Naive thymus-derived CD4-positive, alpha-beta T cell (primary cell): ENCODE data around the gene CES4A. TPM values are rescaled to one million over a fixed set of nuclear protein-coding genes. Genes with fewer than 3 reads are reported as not detected.

Experiments used
- ATAC-seq: fragments of 150-1000 bp; cut with Tn5 transposase; 2 replicates; pipeline ENCODE4 v1.10.0; 2021; ENCODE audit warnings: mild to moderate bottlenecking, moderate library complexity
- CTCF ChIA-PET: fragments of 350-600 bp; sonication (Branson Sonifier 250); formaldehyde crosslinking; loops from one replicate; lab custom pipeline; 2021; ENCODE audit warnings: antibody characterized with exemption; lab: Charles Lee
- POLR2A ChIA-PET: fragments of 350-600 bp; sonication (Branson Sonifier 250); formaldehyde crosslinking; loops from one replicate; lab custom pipeline; 2021; ENCODE audit warnings: antibody characterized with exemption, inconsistent platforms; lab: Charles Lee
- DNase-seq, 9 donors: peaks; one replicate each; pipeline versions ENCODE4 v3.0.0 to v3.0.0-alpha.2; 2020 to 2022; ENCODE audit warnings: mixed read lengths in 1 of 9
- H3K27ac ChIP-seq: one replicate; pipeline ENCODE4 v1.7.0; 2013; ENCODE audit warnings: mild to moderate bottlenecking, low read depth, low read length, moderate library complexity
- H3K27me3 ChIP-seq, 2 donors: one replicate each; pipeline ENCODE4 v1.7.0; 2013; ENCODE audit warnings: low read length in 2 of 2, mild to moderate bottlenecking in 2 of 2, moderate library complexity in 2 of 2; ENCODE audit not compliant: control insufficient read depth in 2 of 2, insufficient read depth in 2 of 2
- H3K36me3 ChIP-seq, 3 experiments: 1 replicate in 2 of 3; 2 replicates in 1 of 3; pipeline ENCODE4 v1.7.0; 2013; ENCODE audit warnings: low read length in 3 of 3, mild to moderate bottlenecking in 3 of 3, moderate library complexity in 1 of 3; ENCODE audit not compliant: insufficient read depth in 3 of 3, control insufficient read depth in 2 of 3
- H3K4me1 ChIP-seq, 2 donors: one replicate each; pipeline ENCODE4 v1.7.0; 2013; ENCODE audit warnings: low read length in 2 of 2, mild to moderate bottlenecking in 2 of 2, moderate library complexity in 1 of 2; ENCODE audit not compliant: control insufficient read depth in 2 of 2, insufficient read depth in 2 of 2
- H3K4me3 ChIP-seq: 2 replicates; pipeline ENCODE4 v1.7.0; 2013; ENCODE audit warnings: mild to moderate bottlenecking, low read length
- H3K9me3 ChIP-seq, 3 experiments: 1 replicate in 2 of 3; 2 replicates in 1 of 3; pipeline ENCODE4 v1.7.0; 2013; ENCODE audit warnings: low read length in 3 of 3; ENCODE audit not compliant: control insufficient read depth in 2 of 3
- H3K27ac Mint-ChIP-seq, 9 donors: one replicate each; pipeline ENCODE4 v1.8.0; 2020 to 2022; ENCODE audit warnings: mixed read lengths in 9 of 9, mild to moderate bottlenecking in 8 of 9, moderate library complexity in 5 of 9, inconsistent platforms in 2 of 9
- H3K27me3 Mint-ChIP-seq, 5 donors: one replicate each; pipeline ENCODE4 v1.8.0; 2021 to 2022; ENCODE audit warnings: mixed read lengths in 5 of 5, mild to moderate bottlenecking in 1 of 5
- H3K36me3 Mint-ChIP-seq, 5 donors: one replicate each; pipeline ENCODE4 v1.8.0; 2020 to 2022; ENCODE audit warnings: mixed read lengths in 5 of 5, mild to moderate bottlenecking in 3 of 5, inconsistent platforms in 1 of 5
- H3K4me1 Mint-ChIP-seq, 7 donors: one replicate each; pipeline ENCODE4 v1.8.0; 2020 to 2022; ENCODE audit warnings: mixed read lengths in 7 of 7, mild to moderate bottlenecking in 3 of 7, inconsistent platforms in 1 of 7
- H3K4me3 Mint-ChIP-seq, 10 donors: one replicate each; pipeline ENCODE4 v1.8.0; 2020 to 2022; ENCODE audit warnings: mild to moderate bottlenecking in 10 of 10, mixed read lengths in 10 of 10, moderate library complexity in 6 of 10, inconsistent platforms in 2 of 10
- H3K9me3 Mint-ChIP-seq, 11 donors: one replicate each; pipeline ENCODE4 v1.8.0; 2020 to 2022; ENCODE audit warnings: mixed read lengths in 11 of 11, mild to moderate bottlenecking in 4 of 11, inconsistent platforms in 1 of 11, moderate library complexity in 1 of 11
- intact Hi-C, 2 donors: fragments of 100-400 bp; cut with micrococcal nuclease; formaldehyde crosslinking; loops; one replicate each; pipeline ENCODE4 v1.15.1; 2023
- polyA plus RNA-seq, 2 donors: library from polyadenylated mRNA; unstranded; fragments of 300-500 nt; fragmentation: Illumina TruSeq; gene quantifications; one replicate each; pipeline ENCODE4 v1.2.3, GENCODE V29; 2021
- total RNA-seq, 6 experiments: library from RNA in 5 of 6; stranded (reverse) in 5 of 6; gene quantifications; 1 replicate in 5 of 6; 2 replicates in 1 of 6; pipeline ENCODE4 v1.2.3 and lab custom pipeline; 2021 to 2026

Gene CES4A
- total and polyA plus RNA-seq, 7 experiments from 2014 or later: 5.1 to 53.8 (median 20.5) TPM

DNA sequence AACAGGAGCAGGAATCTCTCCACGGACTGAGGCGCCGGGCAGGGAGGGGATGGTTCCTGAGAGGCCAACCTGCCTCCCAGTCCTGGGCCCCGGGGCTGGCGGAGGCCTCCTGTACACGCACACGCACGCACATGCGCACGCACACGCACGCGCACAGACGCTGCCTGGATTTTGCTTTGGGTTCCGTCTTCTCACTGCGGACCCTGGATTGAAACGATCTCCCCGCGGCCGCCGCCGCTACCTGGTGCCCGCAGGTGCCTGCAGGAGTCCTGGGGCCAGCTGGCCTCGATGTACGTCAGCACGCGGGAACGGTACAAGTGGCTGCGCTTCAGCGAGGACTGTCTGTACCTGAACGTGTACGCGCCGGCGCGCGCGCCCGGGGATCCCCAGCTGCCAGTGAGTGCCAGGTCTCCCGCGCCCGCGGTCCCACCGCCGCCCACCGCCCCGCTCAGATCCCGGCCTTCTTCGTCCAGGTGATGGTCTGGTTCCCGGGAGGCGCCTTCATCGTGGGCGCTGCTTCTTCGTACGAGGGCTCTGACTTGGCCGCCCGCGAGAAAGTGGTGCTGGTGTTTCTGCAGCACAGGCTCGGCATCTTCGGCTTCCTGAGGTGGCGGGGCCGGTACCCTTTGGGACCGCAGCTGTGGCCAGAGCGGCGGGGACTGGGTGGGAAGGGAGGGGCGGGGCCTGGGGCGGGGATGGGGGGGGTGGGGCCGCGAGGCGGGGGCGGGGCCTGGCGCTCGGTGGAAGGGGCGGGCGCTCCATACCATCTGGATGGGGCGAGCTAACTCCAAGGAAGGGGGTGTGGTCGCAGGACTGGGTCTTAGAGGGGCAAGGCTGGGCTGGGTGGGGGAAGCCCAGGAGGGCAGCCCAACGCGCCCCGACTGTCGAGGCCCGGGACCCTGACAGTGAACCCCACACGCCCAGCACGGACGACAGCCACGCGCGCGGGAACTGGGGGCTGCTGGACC, 12.3 kb downstream of the CES4A start:
- Histone ChIP-seq H3K27ac (peak overlapping the region; percentile 72), H3K4me3 (peak overlapping the region; percentile 75), H3K36me3 (peaks cover 0 to 7% (median 0%) of the 10 kb centered on the region in 3 experiments), H3K27me3 (no peaks in the 10 kb centered on the region), H3K9me3 (no peaks in the 10 kb centered on the region), H3K4me1 (peaks cover 4 to 9% of the 10 kb centered on the region in 2 donors)
- ATAC-seq: peak; percentile 81
- Mint-ChIP-seq H3K36me3 (peaks cover 0 to 32% (median 4%) of the 10 kb centered on the region in 5 donors), H3K27ac (peak overlapping the region; percentile 68 to 89 (median 80)), H3K4me1 (peaks cover 6 to 42% (median 14%) of the 10 kb centered on the region in 7 donors), H3K27me3 (no peaks in the 10 kb centered on the region), H3K4me3 (peak overlapping the region; percentile 65 to 88 (median 84)), H3K9me3 (peaks cover 0 to 2% (median 0%) of the 10 kb centered on the region in 11 donors)
- ChIA-PET POLR2A (interaction anchor here (0.5 to 1.5 kb wide), 4 partner anchors 9 to 154 kb away, joined by 3 to 5 read pairs (median 3); no protein-coding TSS in a partner anchor), CTCF (no interaction called here)
- DNase-seq: peak; percentile 39 to 73 (median 61)
- intact Hi-C loops: loop anchor here (1.0 to 2.0 kb wide), 7 partner anchors 14 to 248 kb away; partner anchors contain the start of genes CBFB (in 1 of the 2), MATCAP1 (in 1 of the 2), PHAF1 (in 1 of the 2) and SLC9A5 (in 1 of the 2)

DNA sequence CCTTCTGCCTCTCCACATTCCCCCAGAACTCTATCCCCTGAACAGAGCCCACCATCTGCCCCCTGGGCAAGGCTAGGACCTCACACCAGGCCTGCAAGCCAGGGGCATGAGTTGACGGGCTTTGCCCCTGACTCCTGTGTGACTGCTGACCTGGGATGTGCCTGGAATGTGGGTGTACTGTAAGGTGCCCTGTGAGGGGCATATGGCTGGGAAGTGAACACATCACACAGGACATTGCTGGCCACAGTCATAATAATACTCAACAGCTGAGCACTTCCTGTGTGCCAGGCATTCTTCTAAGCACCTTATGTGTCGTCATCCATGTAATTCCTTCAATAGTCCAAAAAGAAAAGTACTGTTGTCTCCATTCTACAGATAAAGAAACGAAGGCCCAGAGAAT, 13.3 kb downstream of the CES4A start:
- peaks cover 0 to 33% (median 5%) of the 10 kb centered on the region in 5 donors for H3K36me3 Mint-ChIP-seq
- Histone ChIP-seq H3K36me3 (peaks cover 0 to 7% (median 0%) of the 10 kb centered on the region in 3 experiments), H3K27me3 (no peaks in the 10 kb centered on the region), H3K9me3 (no peaks in the 10 kb centered on the region), H3K4me3 (no peak overlapping the region), H3K4me1 (peaks cover 4 to 9% of the 10 kb centered on the region in 2 donors), H3K27ac (no peak overlapping the region)
- DNase-seq (no peak), ATAC-seq (no peak)
- peaks cover 6 to 44% (median 14%) of the 10 kb centered on the region in 7 donors for H3K4me1 Mint-ChIP-seq
- H3K27me3 Mint-ChIP-seq: no peaks in the 10 kb centered on the region
- H3K4me3 Mint-ChIP-seq: peak overlapping the region; percentile 25 to 88 (median 71)
- intact Hi-C loops: loop anchor here (2.0 kb wide), 2 partner anchors 17 to 247 kb away; partner anchors contain the start of gene SLC9A5 (in 1 of the 2)
- POLR2A ChIA-PET: no interaction called here
- H3K9me3 Mint-ChIP-seq: peaks cover 0 to 2% (median 0%) of the 10 kb centered on the region in 11 donors
- H3K27ac Mint-ChIP-seq: peak overlapping the region in 3 of 9 donors; percentile 31 to 58 (median 40)
- CTCF ChIA-PET: no interaction called here

DNA sequence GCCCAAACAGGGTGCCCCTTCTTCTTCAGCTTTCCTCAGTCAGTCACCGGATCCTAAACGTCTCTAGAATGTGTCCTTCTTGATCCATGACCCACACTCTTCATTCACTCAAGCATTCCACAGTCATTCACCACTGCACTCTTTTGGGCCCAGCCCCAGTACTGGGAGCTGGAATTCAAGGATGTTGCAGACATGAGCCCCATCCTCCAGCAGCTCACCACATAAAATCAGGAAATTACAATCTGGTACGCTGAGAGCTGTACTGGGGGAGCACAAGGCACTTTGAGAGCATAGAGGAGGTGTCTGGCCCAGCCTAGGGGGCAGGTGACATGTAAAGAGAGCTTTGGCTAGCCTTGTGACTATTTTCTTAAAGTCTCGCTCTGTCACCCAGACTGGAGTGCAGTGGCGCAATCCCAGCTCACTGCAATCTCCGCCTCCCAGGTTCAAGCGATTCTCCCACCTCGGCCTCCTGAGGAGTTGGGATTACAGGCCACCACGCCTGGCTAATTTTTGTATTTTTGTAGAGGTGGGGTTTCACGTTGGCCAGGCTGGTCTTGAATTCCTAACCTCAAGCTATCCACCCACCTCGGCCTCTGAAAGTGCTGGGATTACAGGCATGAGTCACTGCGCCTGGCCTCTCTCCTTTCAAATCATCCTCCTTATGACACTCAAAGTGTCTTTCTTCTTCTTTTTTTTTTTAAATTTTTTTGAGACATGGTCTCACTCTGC, 18.7 kb downstream of the CES4A start:
- Histone ChIP-seq H3K36me3 (peaks cover 0 to 7% (median 0%) of the 10 kb centered on the region in 3 experiments), H3K27me3 (no peaks in the 10 kb centered on the region), H3K9me3 (no peaks in the 10 kb centered on the region), H3K4me1 (no peaks in the 10 kb centered on the region), H3K27ac (no peak overlapping the region), H3K4me3 (no peak overlapping the region)
- ChIA-PET POLR2A (interaction anchor here (0.6 kb wide), 1 partner anchor 11 kb away, joined by 3 read pairs; no protein-coding TSS in a partner anchor), CTCF (interaction anchor here (0.6 kb wide), 2 partner anchors 74 to 115 kb away, joined by 3 read pairs; no protein-coding TSS in a partner anchor)
- H3K36me3 Mint-ChIP-seq: peaks cover 0 to 36% (median 6%) of the 10 kb centered on the region in 5 donors
- H3K27me3 Mint-ChIP-seq: no peaks in the 10 kb centered on the region
- no peak overlapping the region for H3K4me3 Mint-ChIP-seq
- peaks cover under 1 to 42% (median 4%) of the 10 kb centered on the region in 7 donors for H3K4me1 Mint-ChIP-seq
- no peaks in the 10 kb centered on the region for H3K9me3 Mint-ChIP-seq
- intact Hi-C loops: no loop called here
- DNase-seq (no peak), ATAC-seq (no peak)
- H3K27ac Mint-ChIP-seq: peak overlapping the region in 2 of 9 donors; percentile 65 to 74

DNA sequence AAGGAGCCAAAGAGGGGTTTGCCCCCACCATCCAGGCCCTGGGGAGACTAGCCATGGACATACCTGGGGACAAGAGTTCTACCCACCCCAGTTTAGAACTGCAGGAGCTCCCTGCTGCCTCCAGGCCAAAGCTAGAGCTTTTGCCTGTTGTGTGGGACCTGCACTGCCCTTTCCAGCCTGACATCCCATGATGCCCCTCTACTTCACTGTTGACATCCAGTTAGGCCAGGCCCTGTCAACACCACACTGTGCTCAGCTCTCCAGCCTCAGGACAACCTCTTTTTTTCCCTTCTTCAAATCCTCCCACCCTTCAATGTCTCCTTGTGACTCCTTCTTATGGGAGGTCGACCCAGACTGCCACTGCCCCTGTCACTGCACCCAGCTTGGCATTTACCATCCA, 20.8 kb downstream of the CES4A start:
- ATAC-seq (no peak), DNase-seq (no peak)
- Histone ChIP-seq H3K4me1 (peaks cover 4% of the 10 kb centered on the region in 2 donors), H3K36me3 (peaks cover 0 to 7% (median 0%) of the 10 kb centered on the region in 3 experiments), H3K27ac (no peak overlapping the region), H3K27me3 (no peaks in the 10 kb centered on the region), H3K4me3 (no peak overlapping the region), H3K9me3 (no peaks in the 10 kb centered on the region)
- ChIA-PET CTCF (no interaction called here), POLR2A (no interaction called here)
- Mint-ChIP-seq H3K4me1 (peaks cover 0 to 40% (median 0%) of the 10 kb centered on the region in 7 donors), H3K9me3 (no peaks in the 10 kb centered on the region), H3K27ac (peak overlapping the region in 3 of 9 donors; percentile 24 to 52 (median 26)), H3K36me3 (peaks cover 0 to 24% (median 0%) of the 10 kb centered on the region in 5 donors), H3K4me3 (no peak overlapping the region), H3K27me3 (no peaks in the 10 kb centered on the region)
- intact Hi-C loops: no loop called here

DNA sequence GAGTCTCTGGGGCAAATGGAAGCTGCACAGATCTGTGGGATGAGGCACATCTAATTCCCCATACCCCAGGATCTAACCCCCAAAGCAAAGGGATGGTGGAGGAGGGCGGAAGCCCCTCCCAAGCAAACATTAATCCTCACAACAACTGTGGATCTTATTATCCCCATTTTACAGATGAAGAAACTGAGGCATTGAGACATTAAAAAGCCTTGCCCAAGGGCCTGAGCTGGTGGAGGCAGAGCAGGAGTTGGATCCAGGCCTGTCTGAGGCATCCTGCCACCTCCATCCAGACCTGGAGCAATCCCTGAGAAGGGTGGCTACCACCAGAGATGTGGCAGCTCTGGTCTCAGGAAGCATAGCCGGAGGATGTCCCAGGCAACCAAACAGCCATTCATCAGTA, 22.9 kb downstream of the CES4A start:
- H3K27me3 Mint-ChIP-seq: no peaks in the 10 kb centered on the region
- POLR2A ChIA-PET: interaction anchor here (0.7 to 1.3 kb wide), 3 partner anchors 8 to 23 kb away, joined by 3 read pairs; no protein-coding TSS in a partner anchor
- Histone ChIP-seq H3K27ac (no peak overlapping the region), H3K4me3 (no peak overlapping the region), H3K27me3 (no peaks in the 10 kb centered on the region), H3K9me3 (no peaks in the 10 kb centered on the region), H3K4me1 (peaks cover 4 to 11% of the 10 kb centered on the region in 2 donors), H3K36me3 (no peaks in the 10 kb centered on the region)
- ATAC-seq (no peak), DNase-seq (no peak)
- peak overlapping the region in 2 of 9 donors; percentile 2 to 35 for H3K27ac Mint-ChIP-seq
- intact Hi-C loops: loop anchor here (5.0 to 10.0 kb wide), 2 partner anchors 34 to 116 kb away; no protein-coding TSS in a partner anchor
- H3K36me3 Mint-ChIP-seq: peaks cover 0 to 24% (median 0%) of the 10 kb centered on the region in 5 donors
- peaks cover 0 to 58% (median 5%) of the 10 kb centered on the region in 7 donors for H3K4me1 Mint-ChIP-seq
- CTCF ChIA-PET: no interaction called here
- no peaks in the 10 kb centered on the region for H3K9me3 Mint-ChIP-seq
- peak overlapping the region in 2 of 10 donors; percentile 38 to 52 for H3K4me3 Mint-ChIP-seq
